GM23338 (cell line): ENCODE measurements around the gene NUTF2. TPM values are rescaled to one million over a fixed set of nuclear protein-coding genes. Genes with fewer than 3 reads are reported as not detected.

Source experiments
- ATAC-seq: fragments of 200-7000 bp; cut with Tn5 transposase; 3 replicates; pipeline ENCODE4 v1.9.1; 2020
- DNase-seq: peaks from one replicate; pipeline ENCODE4 v3.0.0-alpha.2; 2015; ENCODE audit warnings: low spot score
- H2AFZ ChIP-seq: fragments of 200-600 bp; sonication (generic); 2 replicates; pipeline ENCODE4 v1.8.0; 2016; ENCODE audit warnings: antibody characterized with exemption, mild to moderate bottlenecking, moderate library complexity
- H3F3A ChIP-seq: fragments of 200-600 bp; sonication (generic); replicated peaks from 2 replicates; pipeline ENCODE4 v1.8.0; 2017; ENCODE audit warnings: antibody characterized with exemption, mixed run types, low read depth
- H3K27ac ChIP-seq: fragments of 200-600 bp; sonication (generic); 2 replicates; pipeline ENCODE4 v1.6.1; 2016; ENCODE audit warnings: low read depth
- H3K27me3 ChIP-seq: fragments of 200-600 bp; sonication (generic); 2 replicates; pipeline ENCODE4 v1.8.0; 2016; ENCODE audit warnings: mild to moderate bottlenecking, mixed run types, moderate library complexity; ENCODE audit not compliant: insufficient read depth
- H3K36me3 ChIP-seq: fragments of 200-600 bp; sonication (generic); 2 replicates; pipeline ENCODE4 v1.8.0; 2016; ENCODE audit warnings: mild to moderate bottlenecking; ENCODE audit not compliant: insufficient read depth
- H3K4me1 ChIP-seq: fragments of 200-600 bp; sonication (generic); 2 replicates; pipeline ENCODE4 v1.8.0; 2016; ENCODE audit warnings: mild to moderate bottlenecking, moderate library complexity; ENCODE audit not compliant: insufficient read depth
- H3K4me2 ChIP-seq: fragments of 200-600 bp; sonication (generic); 2 replicates; pipeline ENCODE4 v1.7.1; 2017; ENCODE audit warnings: mixed run types
- H3K4me3 ChIP-seq: fragments of 200-600 bp; sonication (generic); 2 replicates; pipeline ENCODE4 v1.6.1; 2016; ENCODE audit warnings: mixed run types
- H3K79me2 ChIP-seq: fragments of 200-600 bp; sonication (generic); replicated peaks from 2 replicates; pipeline ENCODE4 v1.8.0; 2017; ENCODE audit warnings: mild to moderate bottlenecking; ENCODE audit not compliant: insufficient read depth
- H3K9me2 ChIP-seq: fragments of 200-600 bp; sonication (generic); 2 replicates; pipeline ENCODE4 v1.8.0; 2017; ENCODE audit not compliant: insufficient read depth
- H4K20me1 ChIP-seq: fragments of 200-600 bp; sonication (generic); replicated peaks from 2 replicates; pipeline ENCODE4 v1.8.0; 2017; ENCODE audit warnings: mild to moderate bottlenecking; ENCODE audit not compliant: insufficient read depth
- H3K27ac Mint-ChIP-seq: 2 replicates; pipeline ENCODE4 v1.8.0; 2020; ENCODE audit warnings: inconsistent platforms, mild to moderate bottlenecking, moderate library complexity, mixed read lengths
- H3K27me3 Mint-ChIP-seq: 3 replicates; pipeline ENCODE4 v1.8.0; 2022; ENCODE audit warnings: low read depth, mild to moderate bottlenecking, moderate library complexity, mixed read lengths, inconsistent platforms; ENCODE audit not compliant: insufficient read depth, poor library complexity
- H3K36me3 Mint-ChIP-seq: 3 replicates; pipeline ENCODE4 v1.8.0; 2021; ENCODE audit warnings: low read depth, mild to moderate bottlenecking, inconsistent platforms, moderate library complexity, mixed read lengths
- H3K4me1 Mint-ChIP-seq: 3 replicates; pipeline ENCODE4 v1.8.0; 2020; ENCODE audit warnings: mild to moderate bottlenecking, inconsistent platforms, mixed read lengths
- H3K4me3 Mint-ChIP-seq: 3 replicates; pipeline ENCODE4 v1.8.0; 2021; ENCODE audit warnings: moderate library complexity, mild to moderate bottlenecking, inconsistent platforms, mixed read lengths
- H3K9me3 Mint-ChIP-seq: 3 replicates; pipeline ENCODE4 v1.8.0; 2020; ENCODE audit warnings: moderate library complexity, mild to moderate bottlenecking, inconsistent platforms, mixed read lengths
- EZH2 ChIP-seq: fragments of 200-600 bp; sonication (generic); IDR thresholded peaks from one replicate; pipeline ENCODE4 v1.8.0; 2017; ENCODE audit warnings: antibody characterized with exemption, mild to moderate bottlenecking, low read depth; ENCODE audit not compliant: unreplicated experiment
- EZH2phosphoT487 ChIP-seq: fragments of 200-600 bp; sonication (generic); IDR thresholded peaks from one replicate; pipeline ENCODE4 v1.8.1; 2018; ENCODE audit warnings: antibody characterized with exemption; ENCODE audit not compliant: unreplicated experiment
- POLR2AphosphoS5 ChIP-seq: IDR thresholded peaks from 2 replicates; pipeline ENCODE4 v1.6.1; 2016; ENCODE audit warnings: antibody characterized with exemption, low read depth
- ZNF331 ChIP-seq: fragments of 250-450 bp; sonication (Bioruptor Pico); IDR thresholded peaks from 2 replicates; pipeline ENCODE4 v1.5.0; 2020; ENCODE audit warnings: low read depth, mild to moderate bottlenecking, moderate library complexity
- polyA plus RNA-seq: library from polyadenylated mRNA; unstranded; fragments of >200 nt; fragmentation: Nextera tagmentation; extraction: Ambion mirVana; gene quantifications from 2 replicates; pipeline ENCODE4 v1.2.1, GENCODE V29; 2016
- total RNA-seq: library from RNA; depleted of rRNA; stranded (reverse); fragments of >200 nt; shearing (Covaris generic); gene quantifications from 2 replicates; pipeline ENCODE4 v1.2.3, GENCODE V29; 2014
- TF ChIP-seq, protein P1 (sequence below): IDR thresholded peaks from one replicate; pipeline ENCODE4 v1.6.1; 2018; ENCODE audit warnings: antibody characterized with exemption; ENCODE audit not compliant: unreplicated experiment
- TF ChIP-seq, protein P2 (sequence below), 2 experiments: fragments of 200-600 bp in 1 of 2; sonication (generic) in 1 of 2; conservative IDR thresholded peaks; 2 replicates each; pipeline versions ENCODE4 v1.5.1 to v1.6.1; 2016 to 2017; ENCODE audit warnings: antibody characterized with exemption in 2 of 2, low read depth in 2 of 2, mild to moderate bottlenecking in 2 of 2, moderate library complexity in 1 of 2

NUTF2 gene
- total and polyA plus RNA-seq, 2 experiments from 2014 or later: 321 to 391 TPM

DNA sequence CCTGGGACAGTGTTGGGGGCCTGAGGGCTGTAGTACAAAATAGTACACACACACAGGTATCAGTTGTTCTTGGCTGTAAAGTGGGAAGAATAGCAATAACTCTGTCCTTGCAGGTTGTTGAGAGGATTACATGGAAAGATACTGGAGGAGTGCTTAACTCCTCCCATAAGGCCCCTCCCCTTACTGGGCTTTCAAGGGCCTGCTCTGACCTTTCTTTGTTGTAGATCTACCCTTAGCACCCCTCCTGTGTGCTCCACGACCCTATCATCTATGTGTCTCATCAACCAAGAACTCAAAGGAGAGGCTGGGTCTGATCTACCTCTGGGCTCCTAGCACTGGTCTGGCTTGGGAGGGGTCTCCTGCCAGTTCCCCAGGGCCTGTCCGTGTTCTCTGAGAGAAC, 17.9 kb downstream of the NUTF2 start (continued):
- TF ChIP-seq, protein P1, sequence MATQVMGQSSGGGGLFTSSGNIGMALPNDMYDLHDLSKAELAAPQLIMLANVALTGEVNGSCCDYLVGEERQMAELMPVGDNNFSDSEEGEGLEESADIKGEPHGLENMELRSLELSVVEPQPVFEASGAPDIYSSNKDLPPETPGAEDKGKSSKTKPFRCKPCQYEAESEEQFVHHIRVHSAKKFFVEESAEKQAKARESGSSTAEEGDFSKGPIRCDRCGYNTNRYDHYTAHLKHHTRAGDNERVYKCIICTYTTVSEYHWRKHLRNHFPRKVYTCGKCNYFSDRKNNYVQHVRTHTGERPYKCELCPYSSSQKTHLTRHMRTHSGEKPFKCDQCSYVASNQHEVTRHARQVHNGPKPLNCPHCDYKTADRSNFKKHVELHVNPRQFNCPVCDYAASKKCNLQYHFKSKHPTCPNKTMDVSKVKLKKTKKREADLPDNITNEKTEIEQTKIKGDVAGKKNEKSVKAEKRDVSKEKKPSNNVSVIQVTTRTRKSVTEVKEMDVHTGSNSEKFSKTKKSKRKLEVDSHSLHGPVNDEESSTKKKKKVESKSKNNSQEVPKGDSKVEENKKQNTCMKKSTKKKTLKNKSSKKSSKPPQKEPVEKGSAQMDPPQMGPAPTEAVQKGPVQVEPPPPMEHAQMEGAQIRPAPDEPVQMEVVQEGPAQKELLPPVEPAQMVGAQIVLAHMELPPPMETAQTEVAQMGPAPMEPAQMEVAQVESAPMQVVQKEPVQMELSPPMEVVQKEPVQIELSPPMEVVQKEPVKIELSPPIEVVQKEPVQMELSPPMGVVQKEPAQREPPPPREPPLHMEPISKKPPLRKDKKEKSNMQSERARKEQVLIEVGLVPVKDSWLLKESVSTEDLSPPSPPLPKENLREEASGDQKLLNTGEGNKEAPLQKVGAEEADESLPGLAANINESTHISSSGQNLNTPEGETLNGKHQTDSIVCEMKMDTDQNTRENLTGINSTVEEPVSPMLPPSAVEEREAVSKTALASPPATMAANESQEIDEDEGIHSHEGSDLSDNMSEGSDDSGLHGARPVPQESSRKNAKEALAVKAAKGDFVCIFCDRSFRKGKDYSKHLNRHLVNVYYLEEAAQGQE: no peak

DNA sequence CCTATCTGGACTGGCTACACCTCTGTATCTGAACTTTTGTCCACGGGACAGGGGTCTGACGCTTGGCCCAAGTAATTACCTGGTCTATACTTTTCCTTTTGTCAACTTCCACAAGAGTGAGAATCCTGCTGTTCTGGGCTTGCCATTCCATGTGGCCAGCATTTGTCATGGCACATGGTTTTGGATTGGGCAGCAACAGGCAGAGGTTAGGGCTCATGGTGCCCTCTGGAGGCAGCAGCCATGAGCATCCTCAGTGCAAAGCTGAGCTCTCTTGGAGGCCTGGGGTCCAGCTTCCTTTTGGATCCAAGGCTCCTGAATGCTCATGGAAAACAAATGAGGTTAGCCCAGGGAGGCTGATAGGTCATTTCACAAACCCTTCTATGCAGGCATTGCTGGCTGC, 18.6 kb downstream of the NUTF2 start:
- no peaks in the 10 kb centered on the region; the same call in 2 of the 3 replicates for H3K9me3 Mint-ChIP-seq
- Histone ChIP-seq H3K4me3 (no peak overlapping the region), H3K9me2 (no peaks in the 10 kb centered on the region), H3K4me1 (no peaks in the 10 kb centered on the region), H3K79me2 (peaks cover 52% of the 10 kb centered on the region), H3K27me3 (no peaks in the 10 kb centered on the region), H3K4me2 (no peak overlapping the region), H2AFZ (no peak overlapping the region), H3K36me3 (peaks cover 41% of the 10 kb centered on the region), H3F3A (peaks cover 28% of the 10 kb centered on the region), H3K27ac (peak overlapping the region; percentile 63; the same call in 1 of the 2 replicates), H4K20me1 (peaks cover 42% of the 10 kb centered on the region)
- no peak for TF ChIP-seq ZNF331
- TF ChIP-seq, protein P2, sequence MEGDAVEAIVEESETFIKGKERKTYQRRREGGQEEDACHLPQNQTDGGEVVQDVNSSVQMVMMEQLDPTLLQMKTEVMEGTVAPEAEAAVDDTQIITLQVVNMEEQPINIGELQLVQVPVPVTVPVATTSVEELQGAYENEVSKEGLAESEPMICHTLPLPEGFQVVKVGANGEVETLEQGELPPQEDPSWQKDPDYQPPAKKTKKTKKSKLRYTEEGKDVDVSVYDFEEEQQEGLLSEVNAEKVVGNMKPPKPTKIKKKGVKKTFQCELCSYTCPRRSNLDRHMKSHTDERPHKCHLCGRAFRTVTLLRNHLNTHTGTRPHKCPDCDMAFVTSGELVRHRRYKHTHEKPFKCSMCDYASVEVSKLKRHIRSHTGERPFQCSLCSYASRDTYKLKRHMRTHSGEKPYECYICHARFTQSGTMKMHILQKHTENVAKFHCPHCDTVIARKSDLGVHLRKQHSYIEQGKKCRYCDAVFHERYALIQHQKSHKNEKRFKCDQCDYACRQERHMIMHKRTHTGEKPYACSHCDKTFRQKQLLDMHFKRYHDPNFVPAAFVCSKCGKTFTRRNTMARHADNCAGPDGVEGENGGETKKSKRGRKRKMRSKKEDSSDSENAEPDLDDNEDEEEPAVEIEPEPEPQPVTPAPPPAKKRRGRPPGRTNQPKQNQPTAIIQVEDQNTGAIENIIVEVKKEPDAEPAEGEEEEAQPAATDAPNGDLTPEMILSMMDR (conservative IDR thresholded peaks at IDR 0.05; ENCODE audit: low read depth in 2 of 2): peak; percentile 62 to 76
- H3K4me3 Mint-ChIP-seq: no peak overlapping the region
- peaks cover 66% of the 10 kb centered on the region for H3K36me3 Mint-ChIP-seq
- no peaks in the 10 kb centered on the region for H3K27me3 Mint-ChIP-seq
- H3K27ac Mint-ChIP-seq: no peak overlapping the region
- DNase-seq (peak; percentile 71), ATAC-seq (peak; percentile 92)
- peaks cover 15% of the 10 kb centered on the region for H3K4me1 Mint-ChIP-seq

DNA sequence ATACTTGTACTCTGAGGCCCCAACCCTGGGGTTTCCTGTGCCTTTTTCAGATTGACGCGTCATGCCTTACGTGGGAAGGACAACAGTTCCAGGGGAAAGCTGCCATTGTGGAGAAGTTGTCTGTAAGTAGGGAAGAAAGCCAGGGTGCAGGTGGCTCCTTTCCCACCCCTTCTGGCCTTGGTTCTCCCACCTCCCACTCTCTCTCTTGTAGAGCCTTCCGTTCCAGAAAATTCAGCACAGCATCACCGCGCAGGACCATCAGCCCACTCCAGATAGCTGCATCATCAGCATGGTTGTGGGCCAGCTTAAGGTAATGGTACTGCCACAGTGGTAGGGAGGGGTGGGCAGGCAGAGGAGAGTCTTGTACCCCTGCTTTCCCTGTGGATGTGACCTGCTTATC, 21.6 kb downstream of the NUTF2 start:
- Histone ChIP-seq H3K4me2 (no peak overlapping the region), H3K4me3 (no peak overlapping the region), H3K27ac (no peak overlapping the region), H3K36me3 (peaks cover 39% of the 10 kb centered on the region), H3F3A (peaks cover 46% of the 10 kb centered on the region), H2AFZ (no peak overlapping the region), H3K4me1 (peaks cover 4% of the 10 kb centered on the region; the same call in 1 of the 2 replicates), H4K20me1 (peaks cover 25% of the 10 kb centered on the region), H3K79me2 (peaks cover 25% of the 10 kb centered on the region), H3K27me3 (no peaks in the 10 kb centered on the region), H3K9me2 (no peaks in the 10 kb centered on the region)
- Mint-ChIP-seq H3K27me3 (peaks cover 9% of the 10 kb centered on the region), H3K4me3 (no peak overlapping the region; the same call in 2 of the 3 replicates), H3K36me3 (peaks cover 67% of the 10 kb centered on the region), H3K9me3 (no peaks in the 10 kb centered on the region; the same call in 2 of the 3 replicates), H3K4me1 (peaks cover 15% of the 10 kb centered on the region), H3K27ac (no peak overlapping the region)
- DNase-seq: no peak
- ATAC-seq: no peak
- TF ChIP-seq EZH2phosphoT487 (no peak), EZH2 (no peak), POLR2AphosphoS5 (no peak), ZNF331 (no peak)
- TF ChIP-seq, protein P2 (conservative IDR thresholded peaks at IDR 0.05; ENCODE audit: low read depth in 2 of 2): no peak
